IMR-90 (cell line): ENCODE data around the gene ARID5A. TPM values are rescaled to one million over a fixed set of nuclear protein-coding genes. Genes with fewer than 3 reads are reported as not detected.

Experiments used
- ATAC-seq: fragments of 200-7000 bp; cut with Tn5 transposase; 2 replicates; pipeline ENCODE4 v1.9.1; 2020; ENCODE audit warnings: low read depth, mild to moderate bottlenecking, moderate library complexity
- BruUV-seq: library from RNA; stranded (reverse); fragments of 400-500 nt; replicated peaks from 2 replicates; lab custom pipeline; 2021; lab: Mats Ljungman, UMichigan
- CTCF ChIA-PET: fragments of 300-600 bp; formaldehyde crosslinking; extraction: SDS; loops from one replicate; lab custom pipeline; 2021; ENCODE audit warnings: antibody characterized with exemption; lab: Yijun Ruan, JAX
- POLR2A ChIA-PET: fragments of 300-600 bp; sonication (Branson Sonifier 250); formaldehyde crosslinking; loops from one replicate; lab custom pipeline; 2022; ENCODE audit warnings: antibody characterized with exemption; ENCODE audit not compliant: unreplicated experiment; lab: Charles Lee
- DNase-seq: peaks from one replicate; pipeline ENCODE4 v3.0.0; 2013
- H2AFZ ChIP-seq: replicated peaks from 2 replicates; pipeline ENCODE3; 2013; ENCODE audit warnings: low read length, mild to moderate bottlenecking; ENCODE audit not compliant: poor library complexity
- H2AK5ac ChIP-seq: 2 replicates; pipeline ENCODE4 v1.6.1; 2013; ENCODE audit warnings: low read depth, low read length, inconsistent platforms
- H2AK9ac ChIP-seq: replicated peaks from 2 replicates; pipeline ENCODE3; 2013; ENCODE audit warnings: mild to moderate bottlenecking, low read depth, low read length, moderate library complexity; ENCODE audit not compliant: poor library complexity
- H2BK120ac ChIP-seq: 2 replicates; pipeline ENCODE4 v1.6.1; 2013; ENCODE audit warnings: low read depth, low read length, inconsistent platforms
- H2BK15ac ChIP-seq: 3 replicates; pipeline ENCODE4 v1.6.1; 2013; ENCODE audit warnings: low read depth, low read length, inconsistent platforms
- H2BK20ac ChIP-seq: 2 replicates; pipeline ENCODE4 v1.6.1; 2013; ENCODE audit warnings: low read depth, mild to moderate bottlenecking, inconsistent platforms, low read length, moderate library complexity
- H2BK5ac ChIP-seq: 2 replicates; pipeline ENCODE4 v1.6.1; 2013; ENCODE audit warnings: mild to moderate bottlenecking, low read depth, low read length, inconsistent platforms; ENCODE audit not compliant: poor library complexity, severe bottlenecking
- H3K14ac ChIP-seq: replicated peaks from 2 replicates; pipeline ENCODE4 v1.6.1; 2013; ENCODE audit warnings: low read depth, low read length, inconsistent platforms
- H3K18ac ChIP-seq: 2 replicates; pipeline ENCODE4 v1.6.1; 2013; ENCODE audit warnings: low read depth, low read length, control low read depth
- H3K23ac ChIP-seq: 2 replicates; pipeline ENCODE4 v1.6.1; 2013; ENCODE audit warnings: low read depth, low read length, inconsistent platforms
- H3K27ac ChIP-seq: 2 replicates; pipeline ENCODE4 v1.5.1; 2013; ENCODE audit warnings: mild to moderate bottlenecking, control low read depth, low read length; ENCODE audit not compliant: insufficient read depth
- H3K27me3 ChIP-seq: 2 replicates; pipeline ENCODE4 v1.6.1; 2013; ENCODE audit warnings: low read length; ENCODE audit not compliant: control insufficient read depth, insufficient read depth
- H3K36me3 ChIP-seq: 2 replicates; pipeline ENCODE4 v1.6.1; 2013; ENCODE audit warnings: low read length, mixed read lengths; ENCODE audit not compliant: control insufficient read depth, insufficient read depth
- H3K4ac ChIP-seq: 2 replicates; pipeline ENCODE4 v1.6.1; 2013; ENCODE audit warnings: low read depth, low read length, inconsistent platforms
- H3K4me1 ChIP-seq: 2 replicates; pipeline ENCODE4 v1.6.1; 2013; ENCODE audit warnings: low read length, mixed read lengths; ENCODE audit not compliant: control insufficient read depth, insufficient read depth
- H3K4me2 ChIP-seq: 2 replicates; pipeline ENCODE4 v1.6.1; 2013; ENCODE audit warnings: low read depth, mild to moderate bottlenecking, control low read depth, low read length, moderate library complexity
- H3K4me3 ChIP-seq: 2 replicates; pipeline ENCODE4 v1.5.1; 2013; ENCODE audit warnings: low read depth, mild to moderate bottlenecking, control low read depth, low read length, moderate library complexity; ENCODE audit not compliant: insufficient read depth
- H3K56ac ChIP-seq: 2 replicates; pipeline ENCODE4 v1.6.1; 2013; ENCODE audit warnings: low read length, inconsistent platforms; ENCODE audit not compliant: insufficient read depth; ENCODE audit errors: extremely low read depth
- H3K79me1 ChIP-seq, 2 experiments: 2 replicates each; pipeline ENCODE4 v1.6.1; 2013; ENCODE audit warnings: low read length in 2 of 2, inconsistent platforms in 1 of 2, low read depth in 1 of 2
- H3K9ac ChIP-seq: 2 replicates; pipeline ENCODE4 v1.6.1; 2013; ENCODE audit warnings: low read depth, low read length, control low read depth
- H3K9me1 ChIP-seq: 2 replicates; pipeline ENCODE4 v1.6.1; 2013; ENCODE audit warnings: low read length, inconsistent platforms; ENCODE audit not compliant: insufficient read depth
- H3K9me3 ChIP-seq: 2 replicates; pipeline ENCODE4 v1.6.1; 2013; ENCODE audit warnings: low read length; ENCODE audit not compliant: control insufficient read depth, insufficient read depth
- H4K20me1 ChIP-seq: 2 replicates; pipeline ENCODE4 v1.6.1; 2013; ENCODE audit warnings: low read length, inconsistent platforms; ENCODE audit not compliant: insufficient read depth
- H4K5ac ChIP-seq: 2 replicates; pipeline ENCODE4 v1.6.1; 2013; ENCODE audit warnings: mild to moderate bottlenecking, low read depth, low read length, control low read depth
- H4K8ac ChIP-seq, 2 experiments: 2 replicates each; pipeline ENCODE4 v1.6.1; 2013; ENCODE audit warnings: low read depth in 2 of 2, low read length in 2 of 2, control low read depth in 1 of 2, inconsistent platforms in 1 of 2
- H4K91ac ChIP-seq: 2 replicates; pipeline ENCODE4 v1.6.1; 2013; ENCODE audit warnings: low read depth, low read length, inconsistent platforms; ENCODE audit not compliant: insufficient read depth
- CHD1 ChIP-seq: IDR thresholded peaks from 2 replicates; pipeline ENCODE4 v1.6.1; 2012; ENCODE audit warnings: low read depth, low read length, improper control_type of control experiment
- CTCF ChIP-seq: conservative IDR thresholded peaks from 2 replicates; pipeline ENCODE4 v1.5.1; 2012; ENCODE audit warnings: mild to moderate bottlenecking, low read depth, low read length, improper control_type of control experiment
- ELK1 ChIP-seq: fragments of 150-350 bp; IDR thresholded peaks from 2 replicates; pipeline ENCODE4 v1.6.1; 2016; ENCODE audit warnings: low read depth, mild to moderate bottlenecking, low read length, moderate library complexity, borderline replicate concordance
- MXI1 ChIP-seq: IDR thresholded peaks from 2 replicates; pipeline ENCODE4 v1.6.1; 2012; ENCODE audit warnings: low read depth, mild to moderate bottlenecking, low read length, moderate library complexity, borderline replicate concordance
- POLR2A ChIP-seq: IDR thresholded peaks from 2 replicates; pipeline ENCODE4 v1.6.1; 2012; ENCODE audit warnings: mild to moderate bottlenecking, low read depth, low read length
- SMC3 ChIP-seq: fragments of 150-350 bp; IDR thresholded peaks from 2 replicates; pipeline ENCODE4 v1.6.1; 2016; ENCODE audit warnings: low read depth, mild to moderate bottlenecking, antibody characterized with exemption, low read length, moderate library complexity
- WGBS, 2 experiments: methylation state at CpG; one replicate each; pipeline versions ENCODE4 v1.1.5 to v1.1.7; 2013; ENCODE audit warnings: missing lambda C conversion rate in 2 of 2; ENCODE audit not compliant: insufficient read length in 1 of 2; ENCODE audit errors: extremely low coverage in 2 of 2; 5-methylcytosine and 5-hydroxymethylcytosine counted together
- dilution Hi-C: fragments of 300-500 bp; cut with HindIII; formaldehyde crosslinking; loops from one replicate; pipeline ENCODE4 v1.14.3; 2018; ENCODE audit warnings: low sequenced_read_pairs; ENCODE audit not compliant: unreplicated experiment
- in situ Hi-C: fragments of 300-500 bp; cut with MboI; formaldehyde crosslinking; loops from 3 replicates; pipeline ENCODE4 v1.14.3; 2019; ENCODE audit warnings: low sequenced_read_pairs, inconsistent platforms, mixed read lengths
- intact Hi-C: fragments of 100-400 bp; cut with micrococcal nuclease; formaldehyde crosslinking; loops from 2 replicates; pipeline ENCODE4 v1.10.0; 2022
- polyA plus RNA-seq, 3 experiments: library from polyadenylated mRNA; depleted of rRNA; stranded (reverse); fragments of >200 nt; gene quantifications; 2 replicates each; pipeline ENCODE4 v1.2.3, GENCODE V29; 2012; ENCODE audit warnings: low replicate concordance in 1 of 3
- total RNA-seq: library from RNA; depleted of rRNA; stranded (reverse); fragments of >200 nt; gene quantifications from 2 replicates; pipeline ENCODE4 v1.2.3, GENCODE V29; 2012

Gene ARID5A
- total and polyA plus RNA-seq, 2 of the 4 experiments (the other 2 are of a cell fraction): 2.3 to 6.7 TPM

- Histone ChIP-seq H2AK9ac (no peak overlapping the region), H2BK20ac (no peak overlapping the region), H4K91ac (no peak overlapping the region), H3K18ac (no peak overlapping the region), H4K20me1 (no peaks in the 10 kb centered on the region), H3K9me3 (no peaks in the 10 kb centered on the region; the same call in 1 of the 2 replicates), H3K27me3 (peaks cover 20% of the 10 kb centered on the region), H3K4ac (no peak overlapping the region), H2AFZ (no peak overlapping the region), H4K8ac (no peak overlapping the region), H3K27ac (no peak overlapping the region), H3K14ac (no peak overlapping the region), H3K4me3 (no peak overlapping the region), H3K56ac (no peak overlapping the region), H2BK120ac (no peak overlapping the region), H3K79me1 (no peaks in the 10 kb centered on the region), H3K4me2 (no peak overlapping the region), H4K5ac (no peak overlapping the region), H3K4me1 (no peaks in the 10 kb centered on the region), H2BK15ac (no peak overlapping the region), H3K9ac (no peak overlapping the region), H2BK5ac (no peak overlapping the region), H2AK5ac (no peak overlapping the region), H3K36me3 (no peaks in the 10 kb centered on the region), H3K9me1 (no peaks in the 10 kb centered on the region), H3K23ac (no peak overlapping the region)
- dilution Hi-C loops: no loop called here
- no CpG with 5 or more reads among the region's 1 CpG for WGBS, 2 experiments
- DNase-seq (no peak), ATAC-seq (no peak)
- BruUV-seq: no TSS peak
- in situ Hi-C loops: loop anchor here (10.0 to 25.0 kb wide), 2 partner anchors 212 to 505 kb away; partner anchors contain the start of gene SNRNP200
- POLR2A ChIA-PET: no interaction called here
- no peak for TF ChIP-seq MXI1
- TF ChIP-seq SMC3: no peak
- TF ChIP-seq CHD1: no peak
- no peak for TF ChIP-seq ELK1
- TF ChIP-seq POLR2A: no peak
- TF ChIP-seq CTCF: no peak
- intact Hi-C loops: no loop called here
- CTCF ChIA-PET: interaction anchor here (1.1 kb wide), 1 partner anchor 8 kb away, joined by 3 read pairs; no protein-coding TSS in a partner anchor
Measured at GRCh38 chr2:96517079-96517478, 19.5 kb upstream of the ARID5A start.
